Measurements from ENCODE around the gene SMIM41.

SMIM41 gene

GRCh38 chr12:52116222-52117125 is 37.0 kb downstream of the SMIM41 start:
- TF ChIP-seq, protein P1, sequence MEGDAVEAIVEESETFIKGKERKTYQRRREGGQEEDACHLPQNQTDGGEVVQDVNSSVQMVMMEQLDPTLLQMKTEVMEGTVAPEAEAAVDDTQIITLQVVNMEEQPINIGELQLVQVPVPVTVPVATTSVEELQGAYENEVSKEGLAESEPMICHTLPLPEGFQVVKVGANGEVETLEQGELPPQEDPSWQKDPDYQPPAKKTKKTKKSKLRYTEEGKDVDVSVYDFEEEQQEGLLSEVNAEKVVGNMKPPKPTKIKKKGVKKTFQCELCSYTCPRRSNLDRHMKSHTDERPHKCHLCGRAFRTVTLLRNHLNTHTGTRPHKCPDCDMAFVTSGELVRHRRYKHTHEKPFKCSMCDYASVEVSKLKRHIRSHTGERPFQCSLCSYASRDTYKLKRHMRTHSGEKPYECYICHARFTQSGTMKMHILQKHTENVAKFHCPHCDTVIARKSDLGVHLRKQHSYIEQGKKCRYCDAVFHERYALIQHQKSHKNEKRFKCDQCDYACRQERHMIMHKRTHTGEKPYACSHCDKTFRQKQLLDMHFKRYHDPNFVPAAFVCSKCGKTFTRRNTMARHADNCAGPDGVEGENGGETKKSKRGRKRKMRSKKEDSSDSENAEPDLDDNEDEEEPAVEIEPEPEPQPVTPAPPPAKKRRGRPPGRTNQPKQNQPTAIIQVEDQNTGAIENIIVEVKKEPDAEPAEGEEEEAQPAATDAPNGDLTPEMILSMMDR (conservative IDR thresholded peaks at IDR 0.05), result peak; percentile 32; the same call in 1 of the 2 replicates
- peak overlapping the region; percentile 38 for H3K27ac ChIP-seq

DNA sequence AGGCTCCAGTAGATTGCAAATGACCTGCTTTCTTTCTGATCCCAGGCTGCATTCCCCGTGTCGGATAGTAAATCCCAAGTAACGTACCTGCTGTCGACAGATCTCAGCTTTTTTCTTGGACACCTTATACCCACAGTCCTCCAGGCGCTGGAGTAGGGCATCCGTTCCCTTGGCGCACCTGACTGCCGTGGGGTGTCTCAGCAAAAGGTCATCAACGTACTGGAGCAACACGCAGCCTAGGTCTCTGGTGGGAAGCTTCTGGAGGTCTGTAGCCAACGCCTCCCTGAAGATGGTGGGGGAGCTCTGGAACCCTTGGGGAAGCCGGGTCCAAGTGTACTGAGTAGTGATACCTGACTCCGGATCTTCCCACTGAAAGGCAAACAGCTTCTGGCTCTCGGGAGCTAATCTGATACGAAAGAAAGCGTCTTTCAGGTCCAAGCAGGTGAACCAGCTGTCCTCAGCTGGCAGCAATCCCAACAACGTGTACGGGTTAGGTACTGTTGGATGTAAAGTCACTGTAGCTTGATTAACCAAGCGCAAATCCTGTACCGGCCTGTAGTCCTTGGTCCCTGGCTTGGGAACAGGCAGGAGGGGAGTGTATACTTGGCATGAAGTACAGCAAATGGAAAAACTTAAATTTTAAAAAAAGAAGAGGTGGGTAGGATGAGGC is 38.4 kb downstream of the SMIM41 start:
- peak overlapping the region; percentile 38 for H3K27ac ChIP-seq

DNA sequence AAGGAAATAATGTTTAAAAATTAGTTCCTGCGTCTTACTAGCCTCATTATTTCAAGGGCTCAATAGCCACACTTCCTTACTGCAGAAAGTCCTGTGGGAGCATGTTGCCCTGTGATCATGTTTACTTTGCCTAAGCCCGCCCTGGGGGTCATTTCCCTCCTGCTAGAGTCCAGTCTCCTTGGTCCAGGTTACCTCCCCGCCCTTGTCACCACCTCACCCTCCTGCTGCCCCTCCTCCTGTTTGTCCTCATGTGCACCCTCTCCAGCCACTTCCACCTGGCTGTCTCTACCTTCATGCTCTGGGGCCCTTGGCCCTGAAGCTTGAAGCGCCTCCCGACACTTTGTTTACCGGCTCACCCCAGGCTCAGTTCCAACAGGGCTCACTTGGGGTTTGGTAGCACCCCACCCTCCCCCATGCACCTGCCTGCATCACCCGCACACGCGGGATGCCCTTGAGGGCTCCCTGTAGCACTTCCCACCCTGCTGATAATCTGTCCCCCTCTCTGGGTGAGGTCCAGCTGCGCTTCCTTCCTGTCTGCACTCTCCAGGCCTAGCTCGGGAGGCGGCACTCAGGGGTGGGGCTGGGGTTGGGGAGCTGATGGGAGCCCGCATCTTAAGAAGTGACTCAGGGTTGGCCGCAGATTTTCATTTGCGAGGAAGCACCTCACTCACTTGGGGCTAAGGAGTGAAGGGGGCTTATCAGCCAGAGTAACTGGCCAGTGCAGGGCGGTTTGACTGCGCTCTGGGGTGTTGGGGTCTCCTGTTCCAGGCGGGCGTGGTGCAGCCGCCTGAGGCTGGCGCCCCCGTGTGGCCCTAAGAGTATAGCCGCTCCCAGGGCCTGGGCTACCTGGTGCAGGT is 40.1 kb downstream of the SMIM41 start:
- peak overlapping the region; percentile 38 for H3K27ac ChIP-seq

GRCh38 chr12:52120951-52121823 is 41.7 kb downstream of the SMIM41 start:
- TF ChIP-seq, protein P1 (conservative IDR thresholded peaks at IDR 0.05), result no peak
- TF ChIP-seq ZFX (IDR thresholded peaks at IDR 0.05), result no peak
- H3K27ac ChIP-seq, result peak overlapping the region; percentile 9; the same call in 1 of the 2 replicates

More for the DNA sequence above, 40.1 kb downstream of the SMIM41 start:
- TF ChIP-seq, protein P1 (conservative IDR thresholded peaks at IDR 0.05), result peak; percentile 67
- TF ChIP-seq ZFX (IDR thresholded peaks at IDR 0.05), result no peak

DNA sequence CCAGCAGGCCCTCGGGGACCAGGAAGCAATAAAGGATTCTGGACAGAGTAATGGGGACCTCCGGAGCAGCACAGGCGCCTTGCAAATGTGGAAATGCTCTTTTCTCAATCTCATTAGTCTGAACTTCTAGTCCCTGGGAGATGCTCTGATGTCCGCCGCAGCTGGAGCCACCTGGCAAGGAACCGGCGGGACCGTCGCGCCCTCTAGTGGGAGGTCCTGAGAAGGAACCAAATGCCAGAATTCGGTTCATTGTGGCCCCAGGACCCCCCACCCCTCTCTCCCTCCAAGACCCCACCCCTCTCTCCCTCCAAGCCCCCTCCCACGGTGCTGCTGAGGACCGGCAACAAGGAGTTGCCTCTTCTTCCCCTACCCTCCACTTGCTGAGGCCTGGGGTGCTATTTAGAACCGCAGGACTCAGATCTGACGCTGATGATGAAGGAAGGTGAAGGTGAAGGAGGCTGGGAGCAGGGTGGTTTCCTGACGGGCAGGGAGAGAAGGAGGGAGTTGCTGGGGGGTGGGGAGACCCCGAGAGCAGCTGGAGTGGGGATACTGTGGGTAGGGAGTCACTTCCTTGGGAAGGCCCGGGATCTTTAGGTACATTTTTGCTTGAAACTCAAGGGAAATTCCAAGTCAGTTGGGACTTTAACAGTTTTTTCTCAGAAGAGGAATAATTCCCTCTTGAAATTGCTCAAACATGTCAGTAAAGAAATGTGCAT is 42.5 kb downstream of the SMIM41 start:
- TF ChIP-seq, protein P1 (conservative IDR thresholded peaks at IDR 0.05), result peak; percentile 93
- no peak for TF ChIP-seq ZFX (IDR thresholded peaks at IDR 0.05)
- H3K27ac ChIP-seq, result peak overlapping the region; percentile 99

- no peak for TF ChIP-seq ZFX (IDR thresholded peaks at IDR 0.05)
- TF ChIP-seq, protein P1 (conservative IDR thresholded peaks at IDR 0.05), result no peak
- peak overlapping the region; percentile 99 for H3K27ac ChIP-seq
Observed at GRCh38 chr12:52122540-52122871, 43.0 kb downstream of the SMIM41 start.
